K562 (cell line): ENCODE results near the gene HIRIP3. TPM values are rescaled to one million over a fixed set of nuclear protein-coding genes. Genes with fewer than 3 reads are reported as not detected.

Source experiments
- ATAC-seq: fragments of 200-7000 bp; cut with Tn5 transposase; 3 replicates; pipeline ENCODE4 v1.9.1; 2020; ENCODE audit warnings: moderate library complexity
- BruUV-seq: library from RNA; stranded (reverse); fragments of 400-500 nt; replicated peaks from 2 replicates; lab custom pipeline; 2021; lab: Mats Ljungman, UMichigan
- CTCF ChIA-PET: fragments of 300-600 bp; formaldehyde crosslinking; extraction: SDS; loops from one replicate; lab custom pipeline; 2021; ENCODE audit warnings: low intra/inter-chr PET ratio; lab: Yijun Ruan, JAX
- POLR2A ChIA-PET: fragments of 300-600, 350-650 bp; sonication (Branson Sonifier 250); formaldehyde crosslinking; extraction: SDS; loops from one replicate; lab custom pipeline; 2021; ENCODE audit warnings: antibody characterized with exemption, inconsistent platforms; lab: Yijun Ruan, JAX
- DNase-seq, 4 experiments: peaks; one replicate each; pipeline versions ENCODE4 v3.0.0 to v3.0.0-alpha.2; 2011 to 2018; ENCODE audit warnings: low spot score in 3 of 4, mixed read lengths in 3 of 4; ENCODE audit errors: extremely low read depth in 1 of 4
- FAIRE-seq: peaks from 2 replicates; lab custom pipeline; 2011; peaks lifted over from hg19 to GRCh38; lab: Jason Lieb, UNC
- H2AFZ ChIP-seq: 2 replicates; pipeline ENCODE4 v1.6.0; 2011; ENCODE audit warnings: low read depth, low read length, control low read depth, inconsistent platforms
- H3K27ac ChIP-seq: fragments of 200-600 bp; 3 replicates; pipeline ENCODE4 v1.8.0; 2011; ENCODE audit warnings: low read depth, mild to moderate bottlenecking, control low read depth, inconsistent platforms, low read length, moderate library complexity, mixed read lengths; ENCODE audit errors: extremely low read depth
- H3K27me3 ChIP-seq, 2 experiments: fragments of 300-600 bp in 1 of 2; 2 replicates in 1 of 2; 3 replicates in 1 of 2; pipeline versions ENCODE4 v1.6.0 to v1.8.0; 2011; ENCODE audit warnings: inconsistent platforms in 2 of 2, low read length in 2 of 2, mild to moderate bottlenecking in 1 of 2, mixed read lengths in 1 of 2, moderate library complexity in 1 of 2; ENCODE audit not compliant: control insufficient read depth in 2 of 2, insufficient read depth in 2 of 2
- H3K36me3 ChIP-seq: fragments of 300-600 bp; 3 replicates; pipeline ENCODE4 v1.8.0; 2011; ENCODE audit warnings: mild to moderate bottlenecking, low read length, inconsistent platforms; ENCODE audit not compliant: control insufficient read depth, insufficient read depth
- H3K4me1 ChIP-seq, 2 experiments: fragments of 200-600 bp in 1 of 2; replicated peaks in 1 of 2; 2 replicates in 1 of 2; 3 replicates in 1 of 2; pipeline versions ENCODE4 v1.5.1 to v1.8.0; 2011; ENCODE audit warnings: inconsistent platforms in 2 of 2, low read length in 2 of 2, mild to moderate bottlenecking in 1 of 2, mixed read lengths in 1 of 2, moderate library complexity in 1 of 2; ENCODE audit not compliant: control insufficient read depth in 2 of 2, insufficient read depth in 2 of 2
- H3K4me2 ChIP-seq: 2 replicates; pipeline ENCODE4 v1.6.1; 2011; ENCODE audit warnings: low read length, control low read depth, inconsistent platforms, mixed read lengths; ENCODE audit not compliant: insufficient read depth
- H3K4me3 ChIP-seq: fragments of 200-600 bp; sonication (generic), shearing (Covaris generic); 2 replicates; pipeline ENCODE4 v1.5.1; 2016; ENCODE audit warnings: control low read depth, inconsistent platforms
- H3K79me2 ChIP-seq: fragments of 200-600 bp; 3 replicates; pipeline ENCODE4 v1.8.0; 2011; ENCODE audit warnings: low read length, inconsistent platforms; ENCODE audit not compliant: control insufficient read depth, insufficient read depth
- H3K9ac ChIP-seq, 2 experiments: 2 replicates each; pipeline versions ENCODE4 v1.6.0 to v1.6.1; 2011; ENCODE audit warnings: low read depth in 2 of 2, low read length in 2 of 2, control low read depth in 1 of 2, inconsistent platforms in 1 of 2, mild to moderate bottlenecking in 1 of 2, mixed read lengths in 1 of 2; ENCODE audit not compliant: insufficient read depth in 1 of 2
- H3K9me1 ChIP-seq: one replicate; pipeline ENCODE4 v1.6.0; 2011; ENCODE audit warnings: inconsistent platforms, mild to moderate bottlenecking, low read length, moderate library complexity; ENCODE audit not compliant: control insufficient read depth, insufficient read depth
- H3K9me3 ChIP-seq: replicated peaks from 2 replicates; pipeline ENCODE4 v1.5.1; 2011; ENCODE audit warnings: low read depth, low read length, inconsistent platforms; ENCODE audit not compliant: control insufficient read depth, insufficient read depth
- H4K20me1 ChIP-seq: replicated peaks from 2 replicates; pipeline ENCODE4 v1.6.1; 2011; ENCODE audit warnings: low read length, inconsistent platforms, mixed read lengths; ENCODE audit not compliant: control insufficient read depth, insufficient read depth
- CBFB ChIP-seq: sonication (generic); formaldehyde crosslinking; IDR thresholded peaks from 2 replicates; pipeline ENCODE4 v1.4.0; 2020; ENCODE audit warnings: mild to moderate bottlenecking, missing genetic modification reagents
- CBX1 ChIP-seq: sonication (generic); IDR thresholded peaks from 2 replicates; pipeline ENCODE4 v1.6.1; 2016; ENCODE audit warnings: antibody characterized with exemption, low read depth, mild to moderate bottlenecking
- CTCFL ChIP-seq: IDR thresholded peaks from 2 replicates; pipeline ENCODE4 v1.6.1; 2011; ENCODE audit warnings: borderline replicate concordance, low read depth, mild to moderate bottlenecking, moderate library complexity, low read length; ENCODE audit not compliant: insufficient read depth, poor library complexity, severe bottlenecking
- RB1 ChIP-seq: fragments of 450-650 bp; IDR thresholded peaks from 2 replicates; pipeline ENCODE4 v1.6.1; 2017; ENCODE audit warnings: low read depth, mild to moderate bottlenecking
- RBM14 ChIP-seq: fragments of 200-400 bp; formaldehyde crosslinking; IDR thresholded peaks from 2 replicates; pipeline ENCODE4 v1.6.1; 2018; ENCODE audit warnings: low read depth, mild to moderate bottlenecking, low read length, moderate library complexity, borderline replicate concordance; ENCODE audit not compliant: insufficient read depth
- TRIM25 ChIP-seq: fragments of 450-650 bp; IDR thresholded peaks from 2 replicates; pipeline ENCODE4 v1.7.0; 2016; ENCODE audit warnings: borderline replicate concordance
- ZNF318 ChIP-seq, 2 experiments: fragments of 450-650 bp; IDR thresholded peaks; 2 replicates each; pipeline ENCODE4 v1.6.1; 2016; ENCODE audit warnings: mild to moderate bottlenecking in 2 of 2, borderline replicate concordance in 1 of 2, low read depth in 1 of 2, moderate library complexity in 1 of 2
- ZNF589 ChIP-seq: fragments of 200-800 bp; sonication (Bioruptor generic); IDR thresholded peaks from 2 replicates; pipeline ENCODE4 v1.6.1; 2016; ENCODE audit warnings: low read depth, missing genetic modification characterization, missing compliant biosample characterization
- WGBS: fragments of 100-300 bp; shearing (Covaris generic); methylation state at CpG from one replicate; pipeline ENCODE4 v1.1.6; 2016; ENCODE audit warnings: low coverage, mixed read lengths; ENCODE audit not compliant: insufficient coverage; ENCODE audit errors: missing lambda C conversion rate; 5-methylcytosine and 5-hydroxymethylcytosine counted together
- in situ Hi-C: fragments of 300-500 bp; cut with MboI; formaldehyde crosslinking; loops from 4 replicates; pipeline ENCODE4 v1.15.0; 2018; ENCODE audit warnings: inconsistent platforms, mixed read lengths
- intact Hi-C: fragments of 100-400 bp; cut with micrococcal nuclease; formaldehyde crosslinking; loops from 2 replicates; pipeline ENCODE4 v1.14.2; 2022
- polyA plus RNA-seq, 8 experiments: library from polyadenylated mRNA; depleted of rRNA in 4 of 8; stranded (reverse) in 5 of 8; unstranded in 3 of 8; fragments of >200 nt; fragmentation: Nextera tagmentation in 2 of 8; fragmentation: Illumina TruSeq in 1 of 8; extraction: Ambion mirVana in 2 of 8; extraction: Trizol in 1 of 8; gene quantifications; 2 replicates each; pipeline versions ENCODE4 v1.2.1 to v1.2.3, GENCODE V29; 2011 to 2014; ENCODE audit warnings: inconsistent platforms in 1 of 8, missing spikeins in 1 of 8
- total RNA-seq, 7 experiments: library from RNA; depleted of rRNA in 6 of 7; stranded (reverse); fragments of >200 nt in 6 of 7; fragmentation: Illumina TruSeq in 2 of 7; extraction: Trizol in 2 of 7; gene quantifications; 2 replicates each; pipeline versions ENCODE4 v1.2.1 to v1.2.3, GENCODE V29; 2011 to 2021; ENCODE audit warnings: low replicate concordance in 1 of 7

Gene HIRIP3
- total and polyA plus RNA-seq, 9 of the 15 experiments (the other 6 are each of a cell fraction or from before 2014, with no cell fraction given): 3.3 to 38.2 (median 18.2) TPM

GRCh38 chr16:30025574-30025973, 30.2 kb upstream of the HIRIP3 start:
- H3K9ac ChIP-seq: no peak overlapping the region
- H3K4me3 ChIP-seq: no peak overlapping the region
- no peaks in the 10 kb centered on the region for H3K79me2 ChIP-seq
- H3K36me3 ChIP-seq: no peaks in the 10 kb centered on the region
- ChIA-PET CTCF (no interaction called here), POLR2A (no interaction called here)
- WGBS: 0% methylated on average over 4 of the region's 7 CpGs
- ATAC-seq (no peak), DNase-seq (no peak), FAIRE-seq (no peak)
- peaks cover 4% of the 10 kb centered on the region for H3K9me1 ChIP-seq
- in situ Hi-C loops (loop anchor here (10.0 kb wide), 1 partner anchor 331 kb away; no protein-coding TSS in a partner anchor), intact Hi-C loops (loop anchor here (10.0 kb wide), 1 partner anchor 211 kb away; the partner anchor contains the start of genes PAGR1 and PRRT2)
- H3K27ac ChIP-seq: no peak overlapping the region
- peaks cover 13% of the 10 kb centered on the region; the same call in 1 of the 2 replicates for H4K20me1 ChIP-seq
- H2AFZ ChIP-seq: no peak overlapping the region
- H3K4me1 ChIP-seq: peaks cover 0 to 33% of the 10 kb centered on the region in 2 experiments; a peak in 3 of 5 replicates
- H3K27me3 ChIP-seq: peaks cover 17 to 74% of the 10 kb centered on the region in 2 experiments
- BruUV-seq: no TSS peak
- no peaks in the 10 kb centered on the region for H3K9me3 ChIP-seq
- no peak overlapping the region for H3K4me2 ChIP-seq
- TF ChIP-seq CBX1 (no peak), TRIM25 (no peak), ZNF318 (IDR thresholded peaks at IDR 0.05; ENCODE audit: borderline replicate concordance in 1 of 2, low read depth in 1 of 2) (no peak), CTCFL (no peak), RB1 (no peak), CBFB (no peak), RBM14 (no peak), ZNF589 (CRISPR knock-in tag) (no peak)
